ENCODE data around the gene LCA5L.

The LCA5L gene

DNA sequence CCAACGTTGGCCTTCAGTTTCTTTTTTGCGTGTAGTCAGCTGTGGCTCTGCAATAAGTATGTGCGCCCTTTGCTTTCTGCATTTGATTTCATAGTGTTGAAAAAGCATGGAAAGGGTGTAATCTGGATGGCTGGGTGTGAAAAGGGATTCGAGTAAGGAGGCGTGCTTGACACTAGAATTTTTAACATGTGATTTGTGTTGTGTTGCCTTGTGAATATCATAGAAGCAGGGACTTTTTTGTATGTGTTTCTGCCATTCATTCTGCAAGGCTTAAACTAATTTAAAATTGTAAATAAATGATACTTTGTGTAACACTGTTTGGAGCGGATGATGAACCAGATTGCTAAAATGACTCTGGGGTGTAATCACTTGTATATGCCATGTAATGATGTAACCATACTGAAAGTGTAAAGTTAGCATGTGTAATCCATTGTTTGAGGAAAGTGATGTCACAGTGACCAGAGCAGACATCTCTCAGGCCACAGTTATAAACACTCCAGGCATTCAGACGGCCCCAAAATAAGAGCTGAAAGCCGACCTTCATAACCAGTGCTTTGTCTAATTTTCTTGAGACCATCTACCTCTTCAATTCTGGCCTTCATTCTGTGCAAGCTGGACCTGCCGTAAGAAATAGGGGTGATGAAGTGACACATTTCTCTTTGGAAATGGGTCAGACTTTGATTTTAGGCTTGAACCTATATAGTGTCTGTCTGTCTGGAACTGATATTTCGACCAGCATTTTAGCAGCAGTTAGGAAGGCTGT is 6.8 kb upstream of the LCA5L start:
- no peak for TF ChIP-seq CTCF (conservative IDR thresholded peaks at IDR 0.05; ENCODE audit: low read length)
- DNase-seq (ENCODE audit: low read depth): peak; percentile 78
- peak overlapping the region; percentile 37 for H3K4me3 ChIP-seq (ENCODE audit: low read length)

DNA sequence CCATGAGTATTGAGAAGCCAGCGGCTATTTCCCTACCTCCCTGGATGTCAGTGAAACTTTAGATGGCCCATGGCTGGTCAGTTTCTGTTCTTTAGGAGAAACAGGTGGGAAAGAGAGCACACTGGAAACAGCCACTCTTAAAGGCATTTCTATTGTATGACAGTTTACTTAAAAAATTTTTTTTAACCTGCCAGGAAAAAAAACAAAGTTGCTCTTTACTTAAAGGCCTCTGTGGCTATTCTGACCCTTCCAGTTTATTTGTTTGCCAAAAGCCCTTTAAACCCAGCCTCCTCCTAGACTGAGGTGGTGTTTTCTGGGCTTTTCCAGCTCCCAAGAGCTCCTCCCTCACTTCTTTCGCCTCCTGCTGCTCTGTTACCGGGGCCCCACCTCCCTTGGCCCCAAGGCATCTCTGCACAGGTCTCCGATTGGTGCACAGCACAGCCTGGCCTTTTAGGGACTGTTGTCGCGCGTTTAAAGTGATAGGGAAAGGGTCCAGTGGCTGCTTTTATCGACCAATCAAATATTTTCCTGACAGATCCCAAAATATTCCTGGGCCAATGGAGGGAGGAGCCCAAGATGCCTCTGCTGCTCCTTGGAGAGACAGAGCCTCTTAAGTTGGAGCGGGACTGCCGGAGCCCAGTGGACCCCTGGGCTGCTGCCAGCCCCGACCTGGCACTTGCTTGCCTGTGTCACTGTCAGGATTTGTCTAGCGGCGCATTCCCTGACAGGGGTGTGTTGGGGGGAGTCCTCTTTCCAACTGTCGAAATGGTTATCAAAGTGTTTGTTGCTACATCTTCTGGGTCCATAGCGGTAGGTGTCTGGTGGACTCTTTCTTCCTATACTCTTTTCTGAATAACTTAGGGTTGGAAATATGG is 6.0 kb upstream of the LCA5L start, which contains the start of gene SH3BGR:
Gene SH3BGR (plus strand): TSS at position 639 of the 875 bp plus-strand sequence. CDS start 127 bp downstream, at position 766.
- H3K4me3 ChIP-seq (ENCODE audit: low read length): peak within 1 kb of the TSS; percentile 37
- TF ChIP-seq CTCF (conservative IDR thresholded peaks at IDR 0.05; ENCODE audit: low read length): no peak
- DNase-seq (ENCODE audit: low read depth): peak; percentile 33

GRCh38 chr21:39447264-39447663 is 1.7 kb upstream of the LCA5L start:
- no peak overlapping the region for H3K4me3 ChIP-seq (ENCODE audit: low read length)
- TF ChIP-seq CTCF (conservative IDR thresholded peaks at IDR 0.05; ENCODE audit: low read length): no peak
- no peak for DNase-seq (ENCODE audit: low read depth)

- DNase-seq (ENCODE audit: low read depth): peak; percentile 60
- TF ChIP-seq CTCF (conservative IDR thresholded peaks at IDR 0.05; ENCODE audit: low read length): no peak
- H3K4me3 ChIP-seq (ENCODE audit: low read length): peak overlapping the region; percentile 91
Measured at GRCh38 chr21:39444421-39445180, 977 bp downstream of the LCA5L start.

DNA sequence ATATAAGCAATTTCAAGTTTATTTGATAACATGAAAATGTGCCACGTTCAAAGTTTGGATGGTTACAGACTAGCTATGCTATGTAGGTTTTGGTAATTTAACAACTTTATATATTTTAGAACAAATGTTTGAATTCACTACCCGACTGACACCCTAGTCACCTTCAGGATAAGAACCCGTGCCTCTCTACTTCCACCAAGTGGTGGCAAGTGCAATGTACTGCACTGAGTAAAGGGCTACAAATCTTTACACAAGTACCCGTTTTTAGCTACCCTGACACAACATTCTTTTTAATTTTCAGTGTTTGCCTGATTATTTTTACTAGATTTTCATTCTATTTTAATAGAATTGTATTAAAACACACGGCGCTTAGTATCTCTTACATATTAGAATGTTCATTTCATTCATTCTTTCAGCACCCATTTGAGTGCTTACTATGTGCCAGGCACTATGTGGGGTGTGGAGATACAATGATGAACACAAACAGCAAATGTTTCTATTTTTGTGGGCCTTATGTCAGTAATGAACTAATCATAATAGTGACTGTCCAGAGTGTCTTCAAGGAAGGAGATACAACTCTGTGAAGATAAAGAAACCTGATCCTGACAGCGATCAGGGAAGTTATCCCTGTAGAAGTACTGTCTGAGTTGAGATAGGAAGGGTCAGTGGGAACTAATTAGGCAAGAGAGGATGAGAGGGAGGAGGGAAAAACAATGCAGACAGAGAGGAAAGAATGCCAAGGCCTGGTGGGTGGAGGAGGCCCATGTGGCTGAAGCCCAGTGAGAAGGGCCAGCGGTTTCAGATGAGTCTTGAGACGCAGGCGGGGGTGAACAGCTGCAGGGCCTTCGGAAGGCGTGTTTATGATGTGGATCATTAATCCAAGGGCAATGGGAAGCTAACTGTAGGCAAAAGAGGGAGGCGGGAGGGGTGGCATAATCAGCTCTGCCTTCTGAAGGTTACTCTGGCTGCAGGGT is 3.8 kb downstream of the LCA5L start:
- DNase-seq (ENCODE audit: low read depth): peak; percentile 61

More for the DNA sequence above, 3.8 kb downstream of the LCA5L start:
- no peak overlapping the region for H3K4me3 ChIP-seq (ENCODE audit: low read length)
- peak; percentile 87 for TF ChIP-seq CTCF (conservative IDR thresholded peaks at IDR 0.05; ENCODE audit: low read length)
